ENCODE results near the gene KRTAP19-5. TPM values are rescaled to one million over a fixed set of nuclear protein-coding genes. Genes with fewer than 3 reads are reported as not detected.
"Not testable (repeated sequence)": the region's sequence is repeated elsewhere in the genome, so short reads cannot be mapped to it uniquely, and the experiment has no call there.

Gene KRTAP19-5
- not detected for total RNA-seq
- long read RNA-seq, donor 1 = 0 reads
- long read RNA-seq, donor 2 = 0 reads

- H3K36me3 ChIP-seq (ENCODE audit: low read depth) = no peaks in the 10 kb centered on the region
- no peak for ATAC-seq
- intact Hi-C loops (cut with DNase I, micrococcal nuclease) = no loop called here
- no peak for DNase-seq
- no peak for TF ChIP-seq CTCF (IDR thresholded peaks at IDR 0.05)
- H3K4me1 ChIP-seq (ENCODE audit: low read depth) = no peaks in the 10 kb centered on the region
- peaks cover 51% of the 10 kb centered on the region for H3K9me3 ChIP-seq
- no peak within 1 kb of the TSS for H3K4me3 ChIP-seq
Observed at GRCh38 chr21:30502041-30502440, at the start of gene KRTAP19-5. TSS of gene KRTAP19-5 (minus strand) at chr21:30502141. CDS start at chr21:30502090, 51 bp downstream.

- no peak for TF ChIP-seq CTCF (IDR thresholded peaks at IDR 0.05)
- no peak within 1 kb of the TSS for H3K4me3 ChIP-seq
- ATAC-seq (no peak), DNase-seq (no peak)
- H3K36me3 ChIP-seq (ENCODE audit: low read depth) = no peaks in the 10 kb centered on the region
- peaks cover 45% of the 10 kb centered on the region for H3K9me3 ChIP-seq
- no peaks in the 10 kb centered on the region for H3K4me1 ChIP-seq (ENCODE audit: low read depth)
- intact Hi-C loops (cut with DNase I, micrococcal nuclease) = no loop called here
Observed at GRCh38 chr21:30541764-30542163, 39.8 kb upstream of the KRTAP19-5 start, which contains the start of gene KRTAP19-6. TSS of gene KRTAP19-6 (minus strand) at chr21:30541864. CDS start at chr21:30541833, 31 bp downstream.

- Histone ChIP-seq H3K4me3 (no peak overlapping the region), H3K9me3 (peaks cover 38% of the 10 kb centered on the region), H3K4me1 (ENCODE audit: low read depth) (no peaks in the 10 kb centered on the region), H3K36me3 (ENCODE audit: low read depth) (no peaks in the 10 kb centered on the region)
- ATAC-seq (no peak), DNase-seq (no peak)
- TF ChIP-seq CTCF (IDR thresholded peaks at IDR 0.05) = no peak
- intact Hi-C loops (cut with DNase I, micrococcal nuclease) = no loop called here
Observed at GRCh38 chr21:30518876-30519275, 16.9 kb upstream of the KRTAP19-5 start.

GRCh38 chr21:30515681-30516080 lies 13.7 kb upstream of the KRTAP19-5 start:
- no peak for TF ChIP-seq CTCF (IDR thresholded peaks at IDR 0.05)
- H3K4me3 ChIP-seq = no peak overlapping the region
- H3K36me3 ChIP-seq (ENCODE audit: low read depth) = no peaks in the 10 kb centered on the region
- ATAC-seq = no peak
- no peak for DNase-seq
- peaks cover 45% of the 10 kb centered on the region for H3K9me3 ChIP-seq
- intact Hi-C loops (cut with DNase I, micrococcal nuclease) = no loop called here
- H3K4me1 ChIP-seq (ENCODE audit: low read depth) = no peaks in the 10 kb centered on the region

GRCh38 chr21:30505621-30506205 lies 3.8 kb upstream of the KRTAP19-5 start:
- ATAC-seq; DNase-seq; H3K4me3 ChIP-seq; H3K4me1 ChIP-seq (ENCODE audit: low read depth); H3K36me3 ChIP-seq (ENCODE audit: low read depth); intact Hi-C loops (cut with DNase I, micrococcal nuclease): not testable (repeated sequence)
- peaks cover 52% of the 10 kb centered on the region for H3K9me3 ChIP-seq

- intact Hi-C loops (cut with DNase I, micrococcal nuclease) = no loop called here
- no peak for TF ChIP-seq CTCF (IDR thresholded peaks at IDR 0.05)
Observed at GRCh38 chr21:30497065-30497464, 4.9 kb downstream of the KRTAP19-5 start, which contains the start of gene KRTAP19-4. TSS of gene KRTAP19-4 (minus strand) at chr21:30497165. CDS start at chr21:30497110, 55 bp downstream.

More at GRCh38 chr21:30497065-30497464, 4.9 kb downstream of the KRTAP19-5 start, which contains the start of gene KRTAP19-4:
- DNase-seq = no peak
- no peak for ATAC-seq
- no peaks in the 10 kb centered on the region for H3K36me3 ChIP-seq (ENCODE audit: low read depth)
- H3K4me3 ChIP-seq = no peak within 1 kb of the TSS
- no peaks in the 10 kb centered on the region for H3K4me1 ChIP-seq (ENCODE audit: low read depth)
- H3K9me3 ChIP-seq = peaks cover 54% of the 10 kb centered on the region
